Fibroblast of upper back skin (primary cell): ENCODE results near the gene CCDC149.
"Not testable (repeated sequence)": the region's sequence is repeated elsewhere in the genome, so short reads cannot be mapped to it uniquely, and the experiment has no call there.

Source experiments
- DNase-seq: peaks from one replicate; pipeline ENCODE4 v3.0.0-alpha.2; 2013

CCDC149 gene

DNA sequence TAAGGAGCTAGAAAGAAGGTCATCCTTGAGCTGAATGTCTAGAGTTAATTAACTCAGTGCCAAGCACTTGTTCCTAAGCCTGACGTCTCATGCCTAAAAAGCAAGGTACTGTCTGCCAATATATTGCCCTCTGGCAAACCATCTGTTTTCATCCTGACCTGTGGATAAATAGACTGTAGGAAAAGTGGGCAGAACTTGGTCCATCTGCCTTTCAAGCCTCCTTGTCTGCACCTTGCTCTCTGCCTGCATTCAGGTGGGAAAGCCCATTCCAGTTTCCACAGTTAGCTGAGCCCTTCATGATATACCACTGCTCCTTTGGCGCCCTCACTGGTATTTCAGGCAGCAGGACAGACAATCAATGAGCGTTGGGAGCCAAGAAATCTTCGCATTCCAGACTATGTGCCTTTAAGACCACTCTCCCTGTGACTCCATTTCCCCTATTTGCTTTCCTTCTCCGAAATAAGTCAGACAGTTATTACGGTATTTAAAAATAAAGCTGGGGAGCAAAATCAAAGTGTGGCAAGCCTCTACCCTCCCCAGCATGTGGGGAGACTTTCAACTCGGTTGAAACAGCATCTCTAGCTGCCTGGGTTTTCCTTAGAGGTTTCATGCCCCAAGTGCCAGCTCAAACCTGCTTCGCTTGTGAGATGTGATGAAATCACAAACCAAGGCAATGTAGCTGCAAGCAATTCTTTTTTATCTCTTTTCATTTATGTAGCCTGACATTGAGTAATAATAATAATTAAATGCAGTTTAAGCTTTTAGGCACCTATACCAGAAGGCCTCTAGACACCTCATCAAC is 2.5 kb upstream of the CCDC149 start:
- no peak for DNase-seq

- no peak for DNase-seq
Measured at GRCh38 chr4:24914460-24914859, 1.6 kb upstream of the CCDC149 start.

DNA sequence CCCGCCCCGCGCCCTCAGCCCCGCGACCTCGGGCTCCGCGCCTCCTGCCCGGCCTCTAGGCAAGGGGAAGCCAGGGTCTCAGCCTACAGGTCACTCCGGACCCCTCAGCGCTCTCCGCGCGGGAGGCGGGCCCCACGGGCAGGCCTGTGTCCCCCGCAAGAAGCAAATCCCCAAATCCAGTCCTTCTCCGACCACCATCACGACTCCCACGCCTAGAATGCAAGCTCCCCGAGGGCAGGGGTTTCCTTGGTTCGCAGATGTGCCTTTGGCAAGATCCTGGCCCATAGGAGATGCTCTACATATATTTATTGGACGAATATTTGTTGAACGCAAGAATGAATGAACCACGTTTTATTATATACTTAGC is 260 bp upstream of the CCDC149 start:
- DNase-seq, result no peak

DNA sequence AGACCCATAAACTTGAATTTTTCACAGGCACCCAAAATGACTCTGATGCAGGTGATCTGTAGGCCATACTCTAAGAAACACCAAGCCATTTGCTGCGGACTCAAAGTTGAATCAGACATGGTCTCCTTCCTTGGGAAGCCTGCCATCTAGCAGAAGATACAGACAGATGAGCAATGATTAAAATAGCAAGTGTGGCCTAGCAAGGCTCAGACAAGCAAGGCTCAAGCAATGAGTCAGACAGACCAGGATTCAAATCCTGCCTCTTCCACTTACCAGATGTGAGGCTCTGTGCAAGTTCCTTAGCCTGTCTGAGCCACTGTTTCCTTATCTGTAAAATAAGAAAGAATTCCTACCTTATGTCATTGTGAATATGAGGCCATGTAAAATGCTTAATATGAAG is 2.3 kb downstream of the CCDC149 start:
- DNase-seq, result peak; percentile 78

GRCh38 chr4:24909606-24910005 is 3.2 kb downstream of the CCDC149 start:
- DNase-seq, result not testable (repeated sequence)

DNA sequence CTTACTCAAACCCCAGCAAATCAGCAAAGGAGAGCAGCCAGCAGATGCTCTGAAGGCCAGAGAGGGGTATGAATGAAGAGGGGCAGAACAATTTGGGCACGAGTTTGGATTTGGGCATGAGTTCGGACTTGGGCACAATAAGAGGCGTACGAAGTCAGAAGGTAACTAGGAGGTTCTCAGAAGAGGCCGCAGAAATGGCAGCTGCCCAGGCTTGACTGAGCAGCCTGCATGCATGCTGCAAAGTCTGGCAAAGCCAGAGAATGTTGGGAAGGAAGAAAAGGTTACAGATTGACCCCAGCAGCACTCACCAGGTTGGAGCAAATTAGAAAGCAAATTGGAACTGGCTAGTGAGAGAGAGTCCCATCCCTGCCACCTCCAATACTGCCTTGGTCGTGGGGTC is 15.2 kb downstream of the CCDC149 start:
- DNase-seq, result no peak

GRCh38 chr4:24896977-24897376 is 15.9 kb downstream of the CCDC149 start:
- DNase-seq, result no peak

DNA sequence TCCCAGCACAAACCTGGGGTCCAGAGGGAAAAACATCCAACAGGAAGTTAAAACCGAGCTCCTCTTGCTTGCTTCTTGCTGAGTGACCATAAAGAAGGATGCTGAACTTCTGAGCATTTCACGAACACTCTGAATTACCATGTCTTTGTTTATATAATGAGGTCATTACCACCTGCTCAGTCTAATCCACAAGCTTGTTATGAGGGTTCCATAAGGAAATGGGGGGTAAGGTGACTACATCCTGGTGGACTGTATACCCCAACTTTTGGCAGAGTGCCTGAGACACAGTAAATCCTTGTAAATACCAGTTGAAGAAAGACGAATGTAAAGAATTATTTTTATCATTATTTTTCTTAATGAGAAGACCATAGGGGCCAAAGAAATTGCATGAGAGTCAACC is 16.8 kb downstream of the CCDC149 start:
- no peak for DNase-seq

- no peak for DNase-seq
Measured at GRCh38 chr4:24895461-24895860, 17.4 kb downstream of the CCDC149 start.

DNA sequence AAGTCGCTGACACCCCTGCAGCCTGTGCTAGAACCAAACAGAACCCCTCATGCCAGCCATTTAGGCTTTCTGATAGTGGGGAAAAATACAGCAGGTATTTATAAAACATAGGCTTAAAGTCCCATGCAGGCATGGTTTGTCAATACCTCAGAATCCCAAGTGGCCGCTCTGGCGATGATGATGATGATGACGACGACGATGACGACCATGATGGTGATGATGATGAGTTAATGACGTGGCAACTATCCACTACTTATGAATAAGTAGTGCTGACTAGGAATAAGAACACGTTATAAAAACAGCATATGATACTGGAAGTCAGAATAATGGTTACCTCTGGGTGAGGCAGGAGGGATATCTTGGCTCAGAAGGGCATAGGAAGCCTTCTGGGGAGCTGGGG is 18.0 kb downstream of the CCDC149 start:
- no peak for DNase-seq

- DNase-seq, result no peak
Measured at GRCh38 chr4:24894243-24894642, 18.6 kb downstream of the CCDC149 start.

DNA sequence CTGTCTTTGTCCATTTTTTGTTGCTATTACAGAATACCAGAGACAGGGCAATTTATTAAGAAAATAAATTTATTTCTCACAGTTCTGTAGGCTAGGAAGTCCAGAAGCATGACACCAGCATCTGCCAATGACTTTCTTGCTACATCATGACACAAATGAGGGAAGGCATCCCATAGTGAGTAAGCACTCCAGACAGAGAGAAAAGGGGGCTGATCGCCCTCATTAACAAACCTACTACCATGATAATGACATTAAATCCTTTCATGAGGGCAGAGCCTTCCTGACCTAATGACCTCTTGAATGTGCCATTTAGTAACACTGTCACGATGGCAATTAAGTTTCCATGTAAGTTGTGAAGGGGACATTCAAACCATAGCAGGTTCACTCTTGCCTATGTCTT is 20.1 kb downstream of the CCDC149 start:
- DNase-seq, result no peak

DNA sequence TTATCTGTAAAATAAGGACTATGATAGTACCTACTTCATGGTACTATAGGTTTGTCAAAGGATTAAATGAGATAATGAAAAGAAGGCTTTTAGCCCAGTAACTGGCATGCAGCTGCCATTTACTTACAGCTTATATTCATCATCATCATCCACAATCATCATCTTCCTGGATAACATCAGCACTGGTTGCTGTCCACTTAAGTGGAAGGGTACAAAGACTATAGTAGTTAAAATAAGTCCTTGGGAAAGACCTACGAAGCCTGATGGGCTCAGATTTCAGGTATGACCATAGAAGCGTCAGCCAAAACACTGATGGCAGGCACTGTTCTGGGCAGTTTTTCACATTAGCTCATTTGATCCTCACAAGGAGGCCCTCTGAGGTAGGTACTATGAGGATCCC is 20.6 kb downstream of the CCDC149 start:
- DNase-seq, result no peak

GRCh38 chr4:24890561-24891126 is 22.2 kb downstream of the CCDC149 start:
- no peak for DNase-seq

DNA sequence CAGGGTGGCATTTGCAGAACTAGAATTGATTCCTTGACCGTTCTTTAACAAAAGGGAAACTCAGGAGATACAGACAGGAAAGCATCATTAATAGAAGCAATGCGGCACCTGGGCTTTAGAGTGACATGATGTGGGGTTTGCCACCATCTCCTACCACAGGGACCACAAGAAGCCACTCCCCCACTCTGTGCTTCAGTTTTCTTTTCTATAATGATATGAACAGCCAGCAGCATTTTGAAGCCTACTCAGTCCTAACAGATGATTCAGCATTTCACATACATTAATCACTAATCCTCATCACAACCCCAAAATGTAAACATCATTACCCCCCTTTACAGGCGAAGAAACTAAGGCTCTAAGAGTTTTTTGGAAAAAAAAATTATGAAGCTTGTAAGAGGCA is 22.9 kb downstream of the CCDC149 start:
- peak; percentile 54 for DNase-seq

DNA sequence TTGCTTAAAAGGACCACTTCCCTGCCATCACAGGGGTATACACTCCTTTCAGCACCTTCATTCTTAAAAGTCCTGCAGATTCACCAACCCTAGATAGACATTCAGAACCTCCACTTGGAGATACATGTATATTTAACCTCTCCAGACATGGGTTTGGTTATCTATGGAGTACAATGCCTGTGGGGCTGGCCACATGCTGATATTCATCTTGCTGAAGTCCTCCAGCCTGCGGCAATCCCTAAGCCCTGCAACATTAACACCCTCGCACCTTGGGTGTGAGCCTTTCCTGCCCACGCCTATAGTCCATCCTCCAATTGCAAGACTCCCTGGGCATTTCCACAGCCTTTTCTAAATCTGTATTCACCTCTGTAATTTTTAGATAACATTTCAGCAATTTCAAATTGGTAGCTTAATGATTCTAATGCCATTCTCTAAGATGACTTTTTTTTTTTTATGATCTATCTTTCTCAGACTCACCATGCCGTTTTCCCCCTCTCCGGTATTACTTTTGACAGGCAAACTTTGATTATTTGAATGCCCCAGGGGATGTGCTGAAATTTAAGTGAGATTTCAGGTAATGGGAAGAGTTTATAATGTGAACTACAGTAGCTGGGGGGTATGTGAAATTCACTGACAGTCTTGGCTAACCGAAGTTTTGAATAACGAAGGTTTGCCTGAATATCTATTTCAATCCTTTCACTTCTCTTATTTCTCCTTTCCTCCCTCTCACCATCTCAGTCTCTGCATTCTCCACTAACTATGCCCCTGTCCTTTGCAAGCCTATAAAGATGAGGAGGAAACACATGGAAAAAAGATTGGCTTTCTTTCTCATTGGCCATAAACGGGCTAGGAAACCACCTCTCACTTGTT is 24.1 kb downstream of the CCDC149 start:
- no peak for DNase-seq

GRCh38 chr4:24887881-24888430 is 24.9 kb downstream of the CCDC149 start:
- no peak for DNase-seq

- DNase-seq, result no peak
Measured at GRCh38 chr4:24886596-24886995, 26.2 kb downstream of the CCDC149 start.

DNA sequence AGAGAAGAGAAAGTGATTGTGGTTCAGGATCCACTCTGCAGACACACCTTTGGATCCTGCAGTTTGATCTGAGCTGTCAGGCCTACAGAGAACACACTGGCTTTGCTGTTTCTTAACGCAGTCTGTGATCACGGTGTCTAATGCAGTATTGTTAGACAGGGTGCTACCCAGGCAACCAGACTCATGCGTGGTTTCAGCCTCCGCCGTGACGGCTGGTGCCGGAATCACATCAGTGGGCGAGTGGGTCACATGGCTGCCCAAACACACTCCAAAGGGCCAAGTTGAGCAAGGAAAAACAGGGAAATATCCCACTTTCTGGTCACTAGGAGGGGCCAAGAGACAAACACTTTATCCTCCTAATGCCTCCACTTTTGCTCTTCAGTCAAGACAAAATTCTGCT is 27.5 kb downstream of the CCDC149 start:
- DNase-seq, result no peak

- DNase-seq, result no peak
Measured at GRCh38 chr4:24884902-24885301, 27.9 kb downstream of the CCDC149 start.

DNA sequence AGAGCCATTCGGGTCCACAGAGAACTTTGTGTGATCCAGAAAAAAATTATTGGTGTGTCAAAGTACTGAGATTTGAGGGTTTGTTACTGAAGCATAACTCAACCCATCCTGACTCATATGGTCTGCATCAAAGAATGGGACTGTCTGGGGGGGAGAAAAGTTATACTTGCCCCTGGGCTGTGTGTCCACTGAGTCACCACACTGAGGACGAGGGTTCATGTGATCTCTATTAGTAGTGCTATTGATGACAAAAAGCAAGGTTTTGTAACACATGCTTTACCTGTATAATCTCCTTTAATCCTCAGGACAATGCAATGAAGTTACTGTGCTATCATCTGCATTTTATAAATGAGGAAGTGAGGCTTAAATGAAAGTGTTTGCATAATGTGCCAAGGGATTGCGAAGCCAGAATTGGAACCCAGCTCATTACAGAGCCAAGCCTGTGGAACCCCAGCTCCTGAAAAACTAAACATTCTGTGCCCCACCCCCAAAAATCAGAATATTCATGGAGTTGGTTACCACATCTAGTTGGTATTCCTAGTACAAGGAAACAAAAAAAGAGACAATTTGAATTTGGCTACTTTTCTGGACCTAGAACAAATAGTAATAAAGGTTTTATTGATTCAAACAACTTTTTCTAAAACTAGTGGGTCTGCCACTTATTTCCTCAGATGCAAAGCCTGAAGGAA is 31.2 kb downstream of the CCDC149 start:
- no peak for DNase-seq

GRCh38 chr4:24880186-24880585 is 32.7 kb downstream of the CCDC149 start:
- no peak for DNase-seq

- DNase-seq, result no peak
Measured at GRCh38 chr4:24878636-24879016, 34.2 kb downstream of the CCDC149 start.
